Gastrocnemius medialis (tissue), 4 donors: ENCODE results near the gene PPDPF. TPM values are rescaled to one million over a fixed set of nuclear protein-coding genes. Genes with fewer than 3 reads are reported as not detected.

ENCODE experiments used
- ATAC-seq, 2 donors: fragments of 150-250 bp; one replicate each; pipeline ENCODE4 v1.9.1; 2016
- DNase-seq, 2 donors: peaks; one replicate each; pipeline ENCODE4 v3.0.0-alpha.2; 2019
- H3K27ac ChIP-seq, 4 donors: fragments of 200-600 bp; sonication (generic); 1 replicate in 1 of 4; 2 replicates in 3 of 4; pipeline ENCODE4 v1.5.1; 2016 to 2018; ENCODE audit warnings: mild to moderate bottlenecking in 2 of 4, moderate library complexity in 1 of 4
- H3K27me3 ChIP-seq, 3 donors: fragments of 200-600 bp; sonication (generic) in 2 of 3; 1 replicate in 1 of 3; 2 replicates in 2 of 3; pipeline versions ENCODE4 v1.5.1 to v1.6.0; 2016 to 2019; ENCODE audit warnings: mild to moderate bottlenecking in 1 of 3, moderate library complexity in 1 of 3
- H3K36me3 ChIP-seq, 2 donors: fragments of 200-600 bp; sonication (generic) in 1 of 2; one replicate each; pipeline ENCODE4 v1.5.1; 2017 to 2018
- H3K4me1 ChIP-seq, 2 donors: fragments of 200-600 bp; sonication (generic) in 1 of 2; one replicate each; pipeline ENCODE4 v1.5.1; 2016 to 2017; ENCODE audit warnings: mild to moderate bottlenecking in 2 of 2
- H3K4me3 ChIP-seq, 4 donors: fragments of 200-600 bp; sonication (generic) in 3 of 4; 1 replicate in 1 of 4; 2 replicates in 3 of 4; pipeline ENCODE4 v1.5.1; 2016 to 2019; ENCODE audit warnings: mild to moderate bottlenecking in 2 of 4
- H3K9me3 ChIP-seq, 3 donors: fragments of 200-600 bp; sonication (generic) in 2 of 3; 1 replicate in 1 of 3; 2 replicates in 2 of 3; pipeline ENCODE4 v1.5.1; 2016 to 2019
- POLR2A ChIP-seq, 2 donors: fragments of 450-650 bp; IDR thresholded peaks; one replicate each; pipeline ENCODE4 v1.6.1; 2017; ENCODE audit warnings: antibody characterized with exemption in 2 of 2, mild to moderate bottlenecking in 2 of 2, moderate library complexity in 2 of 2
- in situ Hi-C, 4 donors: fragments of 200-750 bp; cut with MboI; loops; one replicate each; pipeline versions ENCODE4 v1.15.0 to v1.8.0; 2017; ENCODE audit warnings: low sequenced_read_pairs in 4 of 4
- intact Hi-C: fragments of 100-400 bp; cut with DNase I; formaldehyde crosslinking; loops from one replicate; pipeline ENCODE4 v1.15.1; 2023; ENCODE audit warnings: low total_unique reads
- total RNA-seq, 4 donors: library from RNA; depleted of rRNA; stranded (reverse); fragments of >200 nt; gene quantifications; one replicate each; pipeline versions ENCODE4 v1.1.0 to v1.2.3, GENCODE V29; 2016
- TF ChIP-seq, protein P1 (sequence below), 5 experiments: fragments of 450-650 bp in 3 of 5; fragments of 200-600 bp in 2 of 5; sonication (generic) in 2 of 5; IDR thresholded peaks in 4 of 5; conservative IDR thresholded peaks in 1 of 5; 1 replicate in 4 of 5; 2 replicates in 1 of 5; pipeline ENCODE4 v1.5.1; 2016 to 2019; ENCODE audit warnings: antibody characterized with exemption in 5 of 5, mild to moderate bottlenecking in 3 of 5, moderate library complexity in 3 of 5

PPDPF gene
- total RNA-seq, 4 donors from 2014 or later, result 50.2 to 207 (median 76.1) TPM

DNA sequence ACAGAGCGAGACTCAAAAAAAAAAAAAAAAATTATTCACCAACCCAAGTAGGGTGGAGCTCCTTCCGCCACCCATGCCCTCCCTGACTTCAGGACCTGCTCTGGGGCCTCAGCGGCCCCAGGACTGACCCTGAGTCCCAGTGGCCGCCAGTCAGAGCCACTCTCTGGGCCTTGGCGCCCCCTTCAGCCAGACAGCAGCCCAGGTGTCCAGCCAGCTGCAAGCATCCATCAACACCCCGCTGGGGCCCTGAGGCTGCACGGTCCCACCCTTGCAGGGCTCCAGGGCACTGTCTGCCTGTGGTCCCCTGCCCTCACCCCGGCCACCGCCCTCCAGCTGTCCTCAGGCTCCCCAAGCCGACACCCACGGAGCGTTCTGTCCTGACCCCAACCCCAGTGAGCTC, 36.7 kb upstream of the PPDPF start:
- H3K27ac ChIP-seq, result no peak overlapping the region
- no peaks in the 10 kb centered on the region for H3K9me3 ChIP-seq
- no peak for TF ChIP-seq POLR2A (IDR thresholded peaks at IDR 0.05)
- TF ChIP-seq, protein P1, sequence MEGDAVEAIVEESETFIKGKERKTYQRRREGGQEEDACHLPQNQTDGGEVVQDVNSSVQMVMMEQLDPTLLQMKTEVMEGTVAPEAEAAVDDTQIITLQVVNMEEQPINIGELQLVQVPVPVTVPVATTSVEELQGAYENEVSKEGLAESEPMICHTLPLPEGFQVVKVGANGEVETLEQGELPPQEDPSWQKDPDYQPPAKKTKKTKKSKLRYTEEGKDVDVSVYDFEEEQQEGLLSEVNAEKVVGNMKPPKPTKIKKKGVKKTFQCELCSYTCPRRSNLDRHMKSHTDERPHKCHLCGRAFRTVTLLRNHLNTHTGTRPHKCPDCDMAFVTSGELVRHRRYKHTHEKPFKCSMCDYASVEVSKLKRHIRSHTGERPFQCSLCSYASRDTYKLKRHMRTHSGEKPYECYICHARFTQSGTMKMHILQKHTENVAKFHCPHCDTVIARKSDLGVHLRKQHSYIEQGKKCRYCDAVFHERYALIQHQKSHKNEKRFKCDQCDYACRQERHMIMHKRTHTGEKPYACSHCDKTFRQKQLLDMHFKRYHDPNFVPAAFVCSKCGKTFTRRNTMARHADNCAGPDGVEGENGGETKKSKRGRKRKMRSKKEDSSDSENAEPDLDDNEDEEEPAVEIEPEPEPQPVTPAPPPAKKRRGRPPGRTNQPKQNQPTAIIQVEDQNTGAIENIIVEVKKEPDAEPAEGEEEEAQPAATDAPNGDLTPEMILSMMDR (IDR thresholded peaks at IDR 0.05 in 4 of 5, conservative IDR thresholded peaks at IDR 0.05 in 1 of 5), result no peak
- ATAC-seq (peak; percentile 10), DNase-seq (peak in 1 of 2 donors; percentile 56)
- H3K4me3 ChIP-seq, result no peak overlapping the region
- in situ Hi-C loops, result no loop called here
- H3K36me3 ChIP-seq, result peaks cover 0 to 2% of the 10 kb centered on the region in 2 donors
- H3K27me3 ChIP-seq, result peaks cover 6 to 16% (median 6%) of the 10 kb centered on the region in 3 donors
- H3K4me1 ChIP-seq, result peaks cover 0 to 5% of the 10 kb centered on the region in 2 donors
- intact Hi-C loops, result no loop called here

DNA sequence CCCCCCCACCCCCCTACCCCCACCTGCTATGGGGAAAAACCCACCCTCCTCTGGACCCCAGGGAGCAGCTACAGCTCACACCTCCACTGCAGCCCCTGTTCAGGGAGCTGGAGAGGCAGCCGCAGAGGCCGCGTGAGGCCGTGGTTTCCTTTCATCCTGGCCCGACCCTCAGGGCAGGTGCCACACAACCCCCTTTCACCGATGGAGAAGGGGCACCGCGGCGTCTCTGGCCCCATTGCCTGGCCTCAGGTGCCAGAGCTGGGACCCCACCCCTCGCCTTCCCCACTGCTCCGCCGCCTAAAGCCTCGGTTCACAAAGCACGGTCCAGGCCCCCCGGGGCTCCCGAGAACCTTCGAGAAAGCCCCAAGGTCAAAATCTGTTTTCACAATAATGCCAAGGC, 36.3 kb upstream of the PPDPF start:
- Histone ChIP-seq H3K4me1 (peaks cover 0 to 5% of the 10 kb centered on the region in 2 donors), H3K27me3 (peaks cover 2 to 12% (median 2%) of the 10 kb centered on the region in 3 donors), H3K4me3 (no peak overlapping the region), H3K36me3 (peaks cover 0 to 6% of the 10 kb centered on the region in 2 donors), H3K27ac (peak overlapping the region in 2 of 4 donors; percentile 6 to 16), H3K9me3 (no peaks in the 10 kb centered on the region)
- intact Hi-C loops, result no loop called here
- TF ChIP-seq, protein P1 (IDR thresholded peaks at IDR 0.05 in 4 of 5, conservative IDR thresholded peaks at IDR 0.05 in 1 of 5), result no peak
- TF ChIP-seq POLR2A (IDR thresholded peaks at IDR 0.05), result no peak
- DNase-seq (no peak), ATAC-seq (peak in 1 of 2 donors; percentile 0)
- in situ Hi-C loops, result no loop called here

DNA sequence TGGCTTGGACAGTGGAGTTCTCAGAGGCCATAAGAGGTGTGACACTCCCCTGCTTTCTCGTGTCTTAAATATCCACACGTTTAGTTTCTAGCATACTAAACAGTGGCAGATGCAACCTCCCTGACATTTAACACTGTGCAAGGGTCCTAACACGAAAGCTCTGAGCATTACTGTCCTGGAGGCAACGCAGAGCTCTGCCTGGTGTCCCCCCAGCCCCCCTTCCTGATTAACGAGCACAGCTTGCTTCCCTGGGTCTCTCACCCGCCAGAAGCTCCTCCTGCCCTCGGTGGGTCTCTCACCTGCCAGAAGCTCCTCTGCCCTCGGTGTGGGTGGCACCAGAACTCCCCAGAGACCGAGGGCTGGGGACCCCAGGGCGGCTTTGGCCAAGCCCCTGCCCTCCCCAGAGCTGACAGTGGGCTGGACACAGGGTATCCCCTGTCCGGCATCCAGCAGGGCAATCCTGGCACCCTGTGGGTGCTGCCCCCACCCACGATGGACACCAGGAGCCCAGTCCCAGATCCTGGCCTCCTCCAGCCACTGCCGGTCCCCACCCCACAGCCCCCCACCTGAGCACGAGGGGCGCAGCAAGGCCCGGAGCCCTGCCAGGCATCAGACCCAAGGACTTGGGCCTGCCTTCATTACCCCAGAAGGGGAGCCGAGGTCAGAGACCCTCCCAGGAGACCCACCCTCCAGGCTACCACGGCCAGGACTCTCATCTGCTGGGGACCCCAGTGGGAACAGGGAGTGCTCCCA, 35.7 kb upstream of the PPDPF start:
- peaks cover 0 to 8% (median 0%) of the 10 kb centered on the region in 3 donors for H3K27me3 ChIP-seq
- no peaks in the 10 kb centered on the region for H3K9me3 ChIP-seq
- peaks cover 0 to 5% of the 10 kb centered on the region in 2 donors for H3K4me1 ChIP-seq
- peaks cover 0 to 12% of the 10 kb centered on the region in 2 donors for H3K36me3 ChIP-seq
- DNase-seq (no peak), ATAC-seq (peak in 1 of 2 donors; percentile 9)
- intact Hi-C loops, result no loop called here
- peak overlapping the region in 2 of 4 donors; percentile 6 to 16 for H3K27ac ChIP-seq
- in situ Hi-C loops, result no loop called here
- H3K4me3 ChIP-seq, result no peak overlapping the region
- TF ChIP-seq, protein P1 (IDR thresholded peaks at IDR 0.05 in 4 of 5, conservative IDR thresholded peaks at IDR 0.05 in 1 of 5), result no peak
- no peak for TF ChIP-seq POLR2A (IDR thresholded peaks at IDR 0.05)

DNA sequence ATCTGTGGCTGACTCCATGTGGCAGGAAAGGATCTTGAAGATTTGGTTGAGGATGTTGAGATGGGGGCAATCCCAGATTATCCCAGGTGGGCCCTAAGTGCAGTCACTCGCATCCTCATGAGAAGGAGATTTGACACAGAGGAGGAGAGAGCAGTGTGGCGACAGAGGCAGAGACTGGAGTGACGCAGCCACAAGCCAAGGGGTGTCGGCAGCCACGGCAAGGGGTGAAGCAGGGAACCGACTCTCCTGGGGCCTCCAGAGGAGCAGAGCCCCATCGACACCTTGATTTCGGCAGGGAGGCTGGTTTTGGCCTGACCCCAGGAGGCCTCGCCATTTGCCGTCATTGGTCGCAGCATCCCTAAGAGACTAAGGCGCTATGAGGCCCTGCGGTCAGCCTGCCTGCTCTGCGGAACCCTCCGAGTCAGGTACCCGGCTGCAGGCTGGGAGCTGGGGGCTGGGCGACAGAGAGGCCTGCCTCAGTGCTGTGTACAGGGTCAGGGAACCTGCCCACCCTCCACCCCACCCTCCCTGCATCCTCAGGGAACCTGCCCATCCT, 34.2 kb upstream of the PPDPF start:
- DNase-seq, result peak in 1 of 2 donors; percentile 43
- TF ChIP-seq, protein P1 (IDR thresholded peaks at IDR 0.05 in 4 of 5, conservative IDR thresholded peaks at IDR 0.05 in 1 of 5), result no peak
- no peak for TF ChIP-seq POLR2A (IDR thresholded peaks at IDR 0.05)

More for the DNA sequence above, 34.2 kb upstream of the PPDPF start:
- no peak for ATAC-seq
- Histone ChIP-seq H3K4me3 (no peak overlapping the region), H3K9me3 (no peaks in the 10 kb centered on the region), H3K36me3 (peaks cover 0 to 28% of the 10 kb centered on the region in 2 donors), H3K4me1 (peaks cover 0 to 5% of the 10 kb centered on the region in 2 donors), H3K27ac (no peak overlapping the region), H3K27me3 (no peaks in the 10 kb centered on the region)
- intact Hi-C loops, result no loop called here
- in situ Hi-C loops, result no loop called here
